Effector CD8-positive, alpha-beta T cell (primary cell): ENCODE results near the gene HOXB2.

Experiments used
- DNase-seq: peaks from one replicate; lab custom pipeline; 2025; lab: John Stamatoyannopoulos, UW

Gene HOXB2

GRCh38 chr17:48578616-48579470 is 33.9 kb upstream of the HOXB2 start:
- no peak for DNase-seq

- peak; percentile 55 for DNase-seq
These were observed 33.2 kb upstream of the HOXB2 start, which contains the start of gene HOXB4 for GRCh38 chr17:48577946-48578615. Gene HOXB4 (minus strand): TSS chr17:48578350. CDS start chr17:48578319, 31 bp downstream.

- no peak for DNase-seq
These were observed 32.5 kb upstream of the HOXB2 start for GRCh38 chr17:48577330-48577945.

GRCh38 chr17:48576479-48577309 is 31.8 kb upstream of the HOXB2 start:
- no peak for DNase-seq

- DNase-seq = no peak
These were observed 31.0 kb upstream of the HOXB2 start for GRCh38 chr17:48575673-48576478.

GRCh38 chr17:48575066-48575582 is 30.2 kb upstream of the HOXB2 start:
- no peak for DNase-seq

- DNase-seq = no peak
These were observed 29.7 kb upstream of the HOXB2 start for GRCh38 chr17:48574505-48575065.

- no peak for DNase-seq
These were observed 27.0 kb upstream of the HOXB2 start for GRCh38 chr17:48571826-48572417.

- DNase-seq = no peak
These were observed 26.3 kb upstream of the HOXB2 start for GRCh38 chr17:48571024-48571818.

- no peak for DNase-seq
These were observed 25.6 kb upstream of the HOXB2 start for GRCh38 chr17:48570325-48571023.

GRCh38 chr17:48569674-48570324 is 24.9 kb upstream of the HOXB2 start:
- no peak for DNase-seq

- DNase-seq = no peak
These were observed 24.3 kb upstream of the HOXB2 start for GRCh38 chr17:48569240-48569582.

- no peak for DNase-seq
These were observed 23.8 kb upstream of the HOXB2 start for GRCh38 chr17:48568499-48569239.

GRCh38 chr17:48567646-48568354 is 22.9 kb upstream of the HOXB2 start:
- no peak for DNase-seq

GRCh38 chr17:48567209-48567608 is 22.3 kb upstream of the HOXB2 start:
- DNase-seq = no peak

GRCh38 chr17:48566717-48567116 is 21.8 kb upstream of the HOXB2 start:
- DNase-seq = no peak
